WI38 (cell line): ENCODE measurements around the gene KRT1.
"Not testable (repeated sequence)": the region's sequence is repeated elsewhere in the genome, so short reads cannot be mapped to it uniquely, and the experiment has no call there.

Experiments used
- H3K4me3 ChIP-seq: 2 replicates; pipeline ENCODE4 v1.5.1; 2011; ENCODE audit warnings: low read depth, mild to moderate bottlenecking, control low read depth, low read length
- CTCF ChIP-seq: IDR thresholded peaks from 2 replicates; pipeline ENCODE4 v1.5.1; 2012; ENCODE audit warnings: low read depth, mild to moderate bottlenecking, control low read depth, low read length

KRT1 gene

GRCh38 chr12:52721838-52722470, 41.7 kb upstream of the KRT1 start:
- no peak for TF ChIP-seq CTCF
- no peak overlapping the region for H3K4me3 ChIP-seq

GRCh38 chr12:52720365-52720886, 40.2 kb upstream of the KRT1 start:
- TF ChIP-seq CTCF = no peak
- H3K4me3 ChIP-seq = no peak overlapping the region

GRCh38 chr12:52716061-52716460, 35.9 kb upstream of the KRT1 start:
- H3K4me3 ChIP-seq = no peak overlapping the region
- no peak for TF ChIP-seq CTCF

- TF ChIP-seq CTCF = no peak
- H3K4me3 ChIP-seq = no peak overlapping the region
Observed at GRCh38 chr12:52715416-52715815, 35.2 kb upstream of the KRT1 start.

- H3K4me3 ChIP-seq = no peak overlapping the region
- TF ChIP-seq CTCF = no peak
Observed at GRCh38 chr12:52714887-52715281, 34.7 kb upstream of the KRT1 start.

- no peak overlapping the region for H3K4me3 ChIP-seq
- TF ChIP-seq CTCF = no peak
Observed at GRCh38 chr12:52713960-52714886, 34.0 kb upstream of the KRT1 start.

GRCh38 chr12:52712122-52712521, 31.9 kb upstream of the KRT1 start:
- H3K4me3 ChIP-seq = not testable (repeated sequence)
